HepG2 (cell line): ENCODE measurements around the gene CDKN2A. TPM values are rescaled to one million over a fixed set of nuclear protein-coding genes. Genes with fewer than 3 reads are reported as not detected.

Experiments
- ATAC-seq: fragments of 200-7000 bp; cut with Tn5 transposase; 3 replicates; pipeline ENCODE4 v1.9.1; 2020; ENCODE audit warnings: mild to moderate bottlenecking, moderate library complexity
- BruUV-seq: library from RNA; stranded (reverse); fragments of 400-500 nt; replicated peaks from 2 replicates; lab custom pipeline; 2021; lab: Mats Ljungman, UMichigan
- CTCF ChIA-PET: fragments of 300-600 bp; formaldehyde crosslinking; extraction: SDS; loops from one replicate; lab custom pipeline; 2021; ENCODE audit warnings: low total read pairs, inconsistent platforms, low intra/inter-chr PET ratio; lab: Yijun Ruan, JAX
- POLR2A ChIA-PET: fragments of 350-600 bp; sonication (Branson Sonifier 250); formaldehyde crosslinking; loops from one replicate; lab custom pipeline; 2020; ENCODE audit warnings: antibody characterized with exemption, inconsistent platforms; lab: Yijun Ruan, JAX
- DNase-seq: peaks from one replicate; pipeline ENCODE4 v3.0.0-alpha.2; 2015; ENCODE audit warnings: low spot score
- FAIRE-seq: peaks from 3 replicates; lab custom pipeline; 2011; peaks lifted over from hg19 to GRCh38; lab: Jason Lieb, UNC
- H2AFZ ChIP-seq: one replicate; pipeline ENCODE4 v1.6.1; 2011; ENCODE audit warnings: low read length, inconsistent platforms
- H3K27ac ChIP-seq: fragments of 300-600 bp; 3 replicates; pipeline ENCODE4 v1.8.0; 2011; ENCODE audit warnings: mixed run types, mild to moderate bottlenecking, mixed read lengths, low read length, inconsistent platforms; ENCODE audit not compliant: insufficient read depth; ENCODE audit errors: extremely low read length
- H3K27me3 ChIP-seq, 2 experiments: fragments of 200-600 bp in 1 of 2; 2 replicates in 1 of 2; 3 replicates in 1 of 2; pipeline versions ENCODE4 v1.6.0 to v1.8.0; 2011; ENCODE audit warnings: low read length in 2 of 2, mild to moderate bottlenecking in 2 of 2, moderate library complexity in 2 of 2, inconsistent platforms in 1 of 2; ENCODE audit not compliant: insufficient read depth in 2 of 2, control insufficient read depth in 1 of 2
- H3K36me3 ChIP-seq, 2 experiments: fragments of 200-600 bp in 1 of 2; replicated peaks in 1 of 2; 2 replicates in 1 of 2; 3 replicates in 1 of 2; pipeline versions ENCODE4 v1.5.1 to v1.8.0; 2011; ENCODE audit warnings: low read length in 2 of 2, inconsistent platforms in 1 of 2; ENCODE audit not compliant: insufficient read depth in 2 of 2, control insufficient read depth in 1 of 2
- H3K4me1 ChIP-seq: 2 replicates; pipeline ENCODE4 v1.5.1; 2012; ENCODE audit warnings: low read length, inconsistent platforms; ENCODE audit not compliant: insufficient read depth
- H3K4me2 ChIP-seq: 2 replicates; pipeline ENCODE4 v1.6.0; 2011; ENCODE audit warnings: low read depth, low read length, inconsistent platforms
- H3K4me3 ChIP-seq, 3 experiments: fragments of 200-600 bp in 1 of 3; sonication (generic), shearing (Covaris generic) in 1 of 3; replicated peaks in 1 of 3; 2 replicates each; pipeline ENCODE4 v1.5.1; 2011 to 2016; ENCODE audit warnings: low read length in 3 of 3, inconsistent platforms in 2 of 3, low read depth in 2 of 3, mild to moderate bottlenecking in 2 of 3, control low read depth in 1 of 3, mixed read lengths in 1 of 3; ENCODE audit not compliant: insufficient read depth in 1 of 3
- H3K79me2 ChIP-seq: one replicate; pipeline ENCODE4 v1.6.1; 2011; ENCODE audit warnings: low read length, inconsistent platforms; ENCODE audit not compliant: insufficient read depth
- H3K9ac ChIP-seq: 2 replicates; pipeline ENCODE4 v1.6.0; 2011; ENCODE audit warnings: mild to moderate bottlenecking, low read depth, low read length, inconsistent platforms; ENCODE audit not compliant: insufficient read depth
- H3K9me3 ChIP-seq: 2 replicates; pipeline ENCODE4 v1.5.1; 2012; ENCODE audit warnings: mild to moderate bottlenecking, low read length
- H4K20me1 ChIP-seq: 2 replicates; pipeline ENCODE4 v1.6.0; 2011; ENCODE audit warnings: inconsistent platforms, mild to moderate bottlenecking, low read length, moderate library complexity; ENCODE audit not compliant: insufficient read depth
- AGO2 ChIP-seq: fragments of 200-400 bp; formaldehyde crosslinking; optimal IDR thresholded peaks from 2 replicates; pipeline ENCODE3; 2017; ENCODE audit warnings: mild to moderate bottlenecking, low read depth, low read length, moderate library complexity
- CEBPB ChIP-seq: IDR thresholded peaks from 2 replicates; pipeline ENCODE4 v1.6.1; 2011; ENCODE audit warnings: low read depth, low read length, improper control_type of control experiment, borderline replicate concordance
- SRSF9 ChIP-seq: fragments of 200-400 bp; formaldehyde crosslinking; IDR thresholded peaks from 2 replicates; pipeline ENCODE4 v1.6.1; 2018; ENCODE audit warnings: borderline replicate concordance, mild to moderate bottlenecking, low read depth, low read length; ENCODE audit not compliant: insufficient read depth, poor library complexity, severe bottlenecking
- STAG1 ChIP-seq: sonication (generic); formaldehyde crosslinking; IDR thresholded peaks from 2 replicates; pipeline ENCODE4 v1.4.0; 2020; ENCODE audit warnings: missing genetic modification reagents
- WIZ ChIP-seq: sonication (generic); formaldehyde crosslinking; IDR thresholded peaks from 2 replicates; pipeline ENCODE4 v1.5.1; 2020; ENCODE audit warnings: mild to moderate bottlenecking, missing genetic modification reagents
- ZNF772 ChIP-seq: sonication (generic); formaldehyde crosslinking; IDR thresholded peaks from 2 replicates; pipeline ENCODE4 v1.5.0; 2020; ENCODE audit warnings: mild to moderate bottlenecking, missing genetic modification reagents
- WGBS: methylation state at CpG from one replicate; pipeline ENCODE4 v1.1.6; 2017; ENCODE audit warnings: low lambda C conversion rate; 5-methylcytosine and 5-hydroxymethylcytosine counted together
- in situ Hi-C: cut with HindIII; loops from 2 replicates; pipeline ENCODE4 v1.10.0; 2017; ENCODE audit warnings: low pct_unique_long_range_greater_than_20kb; ENCODE audit not compliant: extremely low pct_ligation_motif_present
- intact Hi-C: fragments of 100-400 bp; cut with micrococcal nuclease; formaldehyde crosslinking; loops from one replicate; pipeline ENCODE4 v1.10.0; 2022; ENCODE audit not compliant: unreplicated experiment
- polyA plus RNA-seq, 8 experiments: library from polyadenylated mRNA; depleted of rRNA in 3 of 8; stranded (reverse) in 7 of 8; unstranded in 1 of 8; fragments of >200 nt; fragmentation: Illumina TruSeq in 4 of 8; extraction: Trizol in 4 of 8; gene quantifications; 2 replicates each; pipeline versions ENCODE4 v1.2.1 to v1.2.3, GENCODE V29; 2011 to 2016; ENCODE audit warnings: low read depth in 4 of 8, missing spikeins in 1 of 8, mixed read lengths in 1 of 8; ENCODE audit not compliant: insufficient read depth in 1 of 8
- total RNA-seq, 5 experiments: library from RNA; depleted of rRNA; stranded (reverse); fragments of >200 nt; fragmentation: Illumina TruSeq; extraction: Trizol; gene quantifications; 2 replicates each; pipeline ENCODE4 v1.2.3, GENCODE V29; 2016; ENCODE audit warnings: low read depth in 1 of 5

CDKN2A gene
- total and polyA plus RNA-seq, 2 of the 13 experiments (the other 11 are each of a cell fraction or from before 2014, with no cell fraction given), result 4.2 to 4.8 TPM

- Histone ChIP-seq H3K79me2 (no peaks in the 10 kb centered on the region), H3K9ac (no peak overlapping the region), H4K20me1 (no peaks in the 10 kb centered on the region), H2AFZ (no peak overlapping the region), H3K4me3 (no peak overlapping the region), H3K27me3 (no peaks in the 10 kb centered on the region), H3K36me3 (no peaks in the 10 kb centered on the region), H3K4me1 (peaks cover 6% of the 10 kb centered on the region; the same call in 1 of the 2 replicates), H3K4me2 (no peak overlapping the region), H3K27ac (no peak overlapping the region), H3K9me3 (no peaks in the 10 kb centered on the region)
- ChIA-PET CTCF (interaction anchor here (1.0 to 1.5 kb wide), 2 partner anchors 224 to 225 kb away, joined by 4 to 14 read pairs; no protein-coding TSS in a partner anchor), POLR2A (no interaction called here)
- intact Hi-C loops (loop anchor here (1.0 to 5.0 kb wide), 2 partner anchors 79 to 225 kb away; no protein-coding TSS in a partner anchor), in situ Hi-C loops (loop anchor here (10.0 kb wide), 1 partner anchor 223 kb away; no protein-coding TSS in a partner anchor)
- under 1% methylated on average over 2 of the region's 2 CpGs for WGBS
- no TSS peak for BruUV-seq
- ATAC-seq (no peak), DNase-seq (no peak), FAIRE-seq (no peak)
- TF ChIP-seq CEBPB (peak; percentile 36; the same call in 1 of the 2 replicates), ZNF772 (no peak), AGO2 (no peak), STAG1 (CRISPR knock-in tag) (peak; percentile 40), WIZ (CRISPR knock-in tag) (no peak), SRSF9 (no peak)
These were observed 43.9 kb upstream of the CDKN2A start for GRCh38 chr9:22037954-22038690.
